ENCODE results near the gene CA5A. TPM values are rescaled to one million over a fixed set of nuclear protein-coding genes. Genes with fewer than 3 reads are reported as not detected.

The CA5A gene
- total and polyA plus RNA-seq, 2 of the 4 experiments (the other 2 are of a cell fraction): not detected

GRCh38 chr16:87844120-87844733 is 92.1 kb downstream of the CA5A start:
- H3K4ac ChIP-seq (ENCODE audit: low read depth, low read length): no peak overlapping the region
- no peak overlapping the region for H4K5ac ChIP-seq (ENCODE audit: low read depth, low read length)
- in situ Hi-C loops (cut with MboI; ENCODE audit: low sequenced_read_pairs) (no loop called here), dilution Hi-C loops (cut with HindIII; ENCODE audit: low sequenced_read_pairs, unreplicated experiment) (no loop called here), intact Hi-C loops (cut with micrococcal nuclease) (no loop called here)
- no peak overlapping the region for H2AK5ac ChIP-seq (ENCODE audit: low read depth, low read length)
- H3K9me1 ChIP-seq (ENCODE audit: insufficient read depth, low read length): peaks cover 6% of the 10 kb centered on the region; the same call in 1 of the 2 replicates
- no peak overlapping the region for H3K4me2 ChIP-seq (ENCODE audit: low read depth, low read length)
- no peaks in the 10 kb centered on the region for H3K4me1 ChIP-seq (ENCODE audit: control insufficient read depth, insufficient read depth, low read length)
- ChIA-PET CTCF (no interaction called here), POLR2A (ENCODE audit: unreplicated experiment) (no interaction called here)
- peaks cover 24 to 96% of the 10 kb centered on the region in 2 experiments for H3K79me1 ChIP-seq (ENCODE audit: low read depth in 1 of 2, low read length in 2 of 2)
- no peak overlapping the region for H2BK20ac ChIP-seq (ENCODE audit: low read depth, low read length)
- H3K36me3 ChIP-seq (ENCODE audit: control insufficient read depth, insufficient read depth, low read length): peaks cover 74% of the 10 kb centered on the region
- peaks cover 96% of the 10 kb centered on the region for H4K20me1 ChIP-seq (ENCODE audit: insufficient read depth, low read length)
- H3K4me3 ChIP-seq (ENCODE audit: insufficient read depth, low read depth, low read length): no peak overlapping the region
- H2BK120ac ChIP-seq (ENCODE audit: low read depth, low read length): no peak overlapping the region
- no peak overlapping the region for H3K14ac ChIP-seq (replicated peaks; ENCODE audit: low read depth, low read length)
- no peak overlapping the region for H3K56ac ChIP-seq (ENCODE audit: extremely low read depth, insufficient read depth, low read length)
- no peak overlapping the region for H3K18ac ChIP-seq (ENCODE audit: low read depth, low read length)
- H2BK5ac ChIP-seq (ENCODE audit: low read depth, low read length, poor library complexity, severe bottlenecking): no peak overlapping the region
- ATAC-seq (ENCODE audit: low read depth) (no peak), DNase-seq (peak; percentile 35)
- no peak overlapping the region for H3K23ac ChIP-seq (ENCODE audit: low read depth, low read length)
- no peak overlapping the region for H3K27ac ChIP-seq (ENCODE audit: insufficient read depth, low read length)
- no peak overlapping the region for H2BK15ac ChIP-seq (ENCODE audit: low read depth, low read length)
- H4K8ac ChIP-seq (ENCODE audit: low read depth in 2 of 2, low read length in 2 of 2): no peak overlapping the region
- no TSS peak for BruUV-seq (replicated peaks)
- H3K27me3 ChIP-seq (ENCODE audit: control insufficient read depth, insufficient read depth, low read length): no peaks in the 10 kb centered on the region
- no peak overlapping the region for H2AFZ ChIP-seq (replicated peaks; ENCODE audit: low read length, poor library complexity)
- 0 out of 2 replicates have a peak, but pooled peaks have one; percentile 13 for TF ChIP-seq CTCF (conservative IDR thresholded peaks at IDR 0.05; ENCODE audit: low read depth, low read length)
- no peak for TF ChIP-seq POLR2A (IDR thresholded peaks at IDR 0.05; ENCODE audit: low read depth, low read length)
- no peak for TF ChIP-seq ELK1 (IDR thresholded peaks at IDR 0.05; ENCODE audit: borderline replicate concordance, low read depth, low read length)
- H4K91ac ChIP-seq (ENCODE audit: insufficient read depth, low read depth, low read length): no peak overlapping the region
- 74% methylated on average over 10 of the region's 30 CpGs; no CpG with 5 or more reads in 1 of the 2 experiments for WGBS, 2 experiments (ENCODE audit: extremely low coverage in 2 of 2, insufficient read length in 1 of 2)
- peak overlapping the region; percentile 66 for H2AK9ac ChIP-seq (replicated peaks; ENCODE audit: low read depth, low read length, poor library complexity)
- H3K9me3 ChIP-seq (ENCODE audit: control insufficient read depth, insufficient read depth, low read length): no peaks in the 10 kb centered on the region
- no peak overlapping the region for H3K9ac ChIP-seq (ENCODE audit: low read depth, low read length)

Data from IMR-90 (cell line).